NCI-H446 treated with DMSO at 0.1 percent for 48 hours (cell line): ENCODE results near the gene GPR142.

ENCODE experiments used
- DNase-seq: peaks from one replicate; lab custom pipeline; 2025; lab: John Stamatoyannopoulos, UW

The GPR142 gene

GRCh38 chr17:74369665-74370490 lies 2.6 kb downstream of the GPR142 start:
- no peak for DNase-seq

- no peak for DNase-seq
These were observed 4.4 kb downstream of the GPR142 start for GRCh38 chr17:74371653-74372147.

GRCh38 chr17:74372426-74372825 lies 5.1 kb downstream of the GPR142 start:
- DNase-seq: no peak

GRCh38 chr17:74373838-74374606 lies 6.7 kb downstream of the GPR142 start:
- no peak for DNase-seq

GRCh38 chr17:74374858-74375257 lies 7.6 kb downstream of the GPR142 start:
- no peak for DNase-seq

- peak; percentile 81 for DNase-seq
These were observed 12.3 kb downstream of the GPR142 start for GRCh38 chr17:74379495-74380085.

- DNase-seq: no peak
These were observed 13.0 kb downstream of the GPR142 start for GRCh38 chr17:74380086-74380958.

GRCh38 chr17:74380959-74381808 lies 13.9 kb downstream of the GPR142 start:
- DNase-seq: no peak

GRCh38 chr17:74383141-74383540 lies 15.8 kb downstream of the GPR142 start:
- DNase-seq: no peak

GRCh38 chr17:74385201-74385600 lies 17.9 kb downstream of the GPR142 start:
- DNase-seq: no peak

- DNase-seq: no peak
These were observed 19.1 kb downstream of the GPR142 start for GRCh38 chr17:74386386-74386785.

- no peak for DNase-seq
These were observed 20.3 kb downstream of the GPR142 start for GRCh38 chr17:74387365-74388218.

- no peak for DNase-seq
These were observed 21.9 kb downstream of the GPR142 start for GRCh38 chr17:74389084-74389753.

GRCh38 chr17:74389937-74390679 lies 22.8 kb downstream of the GPR142 start:
- no peak for DNase-seq

- no peak for DNase-seq
These were observed 23.7 kb downstream of the GPR142 start for GRCh38 chr17:74390680-74391653.

- no peak for DNase-seq
These were observed 24.5 kb downstream of the GPR142 start for GRCh38 chr17:74391771-74392170.

- no peak for DNase-seq
These were observed 25.5 kb downstream of the GPR142 start for GRCh38 chr17:74392848-74393247.
